HUES64 (cell line): ENCODE results near the gene HARS1. TPM values are rescaled to one million over a fixed set of nuclear protein-coding genes. Genes with fewer than 3 reads are reported as not detected.
"Not testable (repeated sequence)": the region's sequence is repeated elsewhere in the genome, so short reads cannot be mapped to it uniquely, and the experiment has no call there.

Experiments
- H3K27ac ChIP-seq: 2 replicates; pipeline ENCODE4 v1.7.0; 2013; ENCODE audit warnings: low read depth, low read length, inconsistent platforms
- H3K27me3 ChIP-seq: 2 replicates; pipeline ENCODE4 v1.6.1; 2013; ENCODE audit warnings: mild to moderate bottlenecking, low read length; ENCODE audit not compliant: insufficient read depth
- H3K36me3 ChIP-seq: 2 replicates; pipeline ENCODE4 v1.6.1; 2013; ENCODE audit warnings: mild to moderate bottlenecking, low read length; ENCODE audit not compliant: insufficient read depth
- H3K4me1 ChIP-seq: 2 replicates; pipeline ENCODE4 v1.6.1; 2013; ENCODE audit warnings: mild to moderate bottlenecking, low read length, moderate library complexity; ENCODE audit not compliant: insufficient read depth
- H3K4me3 ChIP-seq: 2 replicates; pipeline ENCODE4 v1.5.1; 2013; ENCODE audit warnings: mild to moderate bottlenecking, low read length, moderate library complexity
- H3K9ac ChIP-seq: 2 replicates; pipeline ENCODE4 v1.6.1; 2013; ENCODE audit warnings: mild to moderate bottlenecking, low read depth, low read length
- H3K9me3 ChIP-seq: 2 replicates; pipeline ENCODE4 v1.6.1; 2013; ENCODE audit warnings: low read depth, low read length; ENCODE audit not compliant: insufficient read depth
- WGBS: fragments of 150-250, 120-280 bp; methylation state at CpG from one replicate; pipeline ENCODE4 v1.1.7; 2013; ENCODE audit warnings: missing lambda C conversion rate; 5-methylcytosine and 5-hydroxymethylcytosine counted together
- polyA plus RNA-seq, 2 experiments: library from polyadenylated mRNA; stranded (reverse); fragments of 50-300 nt; gene quantifications; one replicate each; pipeline ENCODE4 v1.2.3, GENCODE V29; 2013

The HARS1 gene, protein sequence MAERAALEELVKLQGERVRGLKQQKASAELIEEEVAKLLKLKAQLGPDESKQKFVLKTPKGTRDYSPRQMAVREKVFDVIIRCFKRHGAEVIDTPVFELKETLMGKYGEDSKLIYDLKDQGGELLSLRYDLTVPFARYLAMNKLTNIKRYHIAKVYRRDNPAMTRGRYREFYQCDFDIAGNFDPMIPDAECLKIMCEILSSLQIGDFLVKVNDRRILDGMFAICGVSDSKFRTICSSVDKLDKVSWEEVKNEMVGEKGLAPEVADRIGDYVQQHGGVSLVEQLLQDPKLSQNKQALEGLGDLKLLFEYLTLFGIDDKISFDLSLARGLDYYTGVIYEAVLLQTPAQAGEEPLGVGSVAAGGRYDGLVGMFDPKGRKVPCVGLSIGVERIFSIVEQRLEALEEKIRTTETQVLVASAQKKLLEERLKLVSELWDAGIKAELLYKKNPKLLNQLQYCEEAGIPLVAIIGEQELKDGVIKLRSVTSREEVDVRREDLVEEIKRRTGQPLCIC
- polyA plus RNA-seq (2013, experiment 1 of 2), result 43.7 TPM
- polyA plus RNA-seq (2013, experiment 2 of 2), result 39.7 TPM

DNA sequence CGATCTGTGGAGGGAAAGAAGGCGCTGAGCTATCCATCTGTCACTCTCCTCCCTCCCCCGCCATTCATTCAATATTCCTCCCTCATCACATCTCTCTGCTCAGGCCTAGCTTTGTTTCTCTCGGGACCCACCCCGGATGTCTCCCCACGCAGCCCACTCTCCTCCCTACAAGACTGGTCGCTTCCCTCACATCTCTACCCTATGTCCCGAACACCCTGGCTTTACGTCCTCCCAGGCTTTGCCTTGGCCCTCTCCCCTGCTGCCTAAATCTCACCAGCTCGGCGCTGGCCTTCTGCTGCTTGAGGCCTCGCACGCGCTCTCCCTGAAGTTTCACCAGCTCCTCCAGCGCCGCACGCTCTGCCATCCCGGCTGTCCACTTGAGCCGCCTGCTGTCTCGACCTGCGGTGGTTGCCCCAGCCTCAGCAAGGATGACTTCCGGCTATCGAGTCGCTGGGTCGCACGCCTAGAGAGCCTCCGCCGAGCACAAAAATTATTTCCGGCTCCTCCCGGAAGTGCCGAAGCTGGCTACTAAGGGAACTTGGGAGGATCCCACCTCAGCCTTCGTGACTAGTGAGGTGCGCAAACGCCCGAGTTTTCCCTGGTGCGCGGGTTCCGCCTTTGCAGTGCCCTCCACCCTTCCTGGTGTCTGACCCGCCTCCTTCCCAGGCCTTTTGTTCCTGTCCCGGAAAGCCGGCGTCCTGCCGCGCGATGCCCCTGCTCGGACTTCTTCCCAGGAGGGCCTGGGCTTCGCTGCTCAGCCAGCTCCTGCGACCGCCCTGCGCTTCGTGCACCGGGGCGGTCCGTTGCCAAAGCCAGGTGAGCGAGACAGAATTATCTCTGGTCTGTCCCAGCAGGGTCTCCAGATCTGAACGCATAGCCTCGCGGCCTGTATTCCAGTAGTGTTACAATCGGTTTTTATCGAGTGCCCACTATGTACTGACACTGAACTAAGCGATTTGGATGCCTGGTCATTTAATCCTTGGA, at the start of gene HARS1, which contains the start of gene HARS2:
HARS1 (minus strand) TSS at position 430 of the 984 bp plus-strand sequence; CDS start at position 364, 66 bp downstream.
HARS2 (plus strand) TSS at position 515 of the 984 bp plus-strand sequence; CDS start at position 709, 194 bp downstream.
- peaks cover 4% of the 10 kb centered on the region; the same call in 1 of the 2 replicates for H3K4me1 ChIP-seq
- no peaks in the 10 kb centered on the region for H3K27me3 ChIP-seq
- peak within 1 kb of the TSS; percentile 86 for H3K9ac ChIP-seq
- H3K36me3 ChIP-seq, result peaks cover 61% of the 10 kb centered on the region
- peak within 1 kb of the TSS; percentile 88 for H3K27ac ChIP-seq
- no peaks in the 10 kb centered on the region for H3K9me3 ChIP-seq
- H3K4me3 ChIP-seq, result peak within 1 kb of the TSS; percentile 84
- under 1% methylated on average over 61 of the region's 61 CpGs for WGBS

GRCh38 chr5:140737486-140737885, 46.3 kb upstream of the HARS1 start:
- H3K4me1 ChIP-seq, result no peaks in the 10 kb centered on the region
- no peak overlapping the region for H3K27ac ChIP-seq
- no peak overlapping the region for H3K9ac ChIP-seq
- WGBS, result no CpG with 5 or more reads among the region's 1 CpG
- no peaks in the 10 kb centered on the region for H3K36me3 ChIP-seq
- H3K9me3 ChIP-seq, result peaks cover 20% of the 10 kb centered on the region; the same call in 1 of the 2 replicates
- H3K4me3 ChIP-seq, result no peak overlapping the region
- H3K27me3 ChIP-seq, result no peaks in the 10 kb centered on the region

DNA sequence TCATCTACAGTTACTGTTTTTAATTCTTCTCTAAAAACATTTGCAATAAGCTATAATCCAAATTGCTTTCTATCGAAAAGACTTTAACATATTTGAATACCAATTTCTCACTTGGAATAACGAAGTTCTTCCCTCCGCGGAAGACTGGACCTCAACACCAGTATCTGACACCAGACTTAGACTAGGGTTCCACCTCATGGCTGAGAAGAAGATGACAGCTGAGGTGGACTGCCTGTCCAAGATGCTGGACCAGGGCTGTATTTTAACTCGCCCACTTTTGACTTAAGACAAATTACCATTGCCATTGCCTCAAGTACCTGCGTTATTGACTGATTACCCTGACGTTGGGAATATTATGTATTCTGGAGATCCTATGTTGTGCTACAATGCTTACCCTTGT, 43.2 kb upstream of the HARS1 start:
- Histone ChIP-seq H3K27me3 (no peaks in the 10 kb centered on the region), H3K27ac (no peak overlapping the region), H3K9ac (no peak overlapping the region), H3K4me3 (no peak overlapping the region), H3K4me1 (no peaks in the 10 kb centered on the region), H3K9me3 (0 out of 2 replicates have a peak, but pooled peaks cover 2% of the 10 kb centered on the region), H3K36me3 (no peaks in the 10 kb centered on the region)
- WGBS, result 80% methylated on average over 6 of the region's 7 CpGs

DNA sequence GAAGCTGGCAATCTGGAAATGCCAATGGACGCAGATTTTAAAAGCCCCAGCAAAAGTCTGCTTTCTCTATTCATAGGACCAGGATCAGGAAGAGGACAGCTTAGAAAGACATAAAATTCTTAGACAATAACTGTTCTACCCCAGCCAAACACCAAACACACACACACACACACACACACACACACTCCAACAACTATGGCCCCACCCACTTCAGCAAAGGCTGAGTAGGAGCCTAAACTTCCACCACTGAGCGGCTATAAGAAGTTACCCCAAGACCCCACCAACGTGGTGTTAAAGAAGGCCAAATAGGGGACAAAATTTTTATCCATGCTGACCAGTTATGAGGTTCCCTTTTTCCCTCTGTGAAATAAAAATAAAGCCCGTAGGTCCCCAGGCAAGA, 41.9 kb upstream of the HARS1 start:
- H3K27ac ChIP-seq, result no peak overlapping the region
- H3K27me3 ChIP-seq, result no peaks in the 10 kb centered on the region
- no peaks in the 10 kb centered on the region for H3K36me3 ChIP-seq
- H3K4me3 ChIP-seq, result no peak overlapping the region
- WGBS, result 76% methylated on average over 4 of the region's 4 CpGs
- no peaks in the 10 kb centered on the region for H3K4me1 ChIP-seq
- no peaks in the 10 kb centered on the region for H3K9me3 ChIP-seq
- no peak overlapping the region for H3K9ac ChIP-seq

DNA sequence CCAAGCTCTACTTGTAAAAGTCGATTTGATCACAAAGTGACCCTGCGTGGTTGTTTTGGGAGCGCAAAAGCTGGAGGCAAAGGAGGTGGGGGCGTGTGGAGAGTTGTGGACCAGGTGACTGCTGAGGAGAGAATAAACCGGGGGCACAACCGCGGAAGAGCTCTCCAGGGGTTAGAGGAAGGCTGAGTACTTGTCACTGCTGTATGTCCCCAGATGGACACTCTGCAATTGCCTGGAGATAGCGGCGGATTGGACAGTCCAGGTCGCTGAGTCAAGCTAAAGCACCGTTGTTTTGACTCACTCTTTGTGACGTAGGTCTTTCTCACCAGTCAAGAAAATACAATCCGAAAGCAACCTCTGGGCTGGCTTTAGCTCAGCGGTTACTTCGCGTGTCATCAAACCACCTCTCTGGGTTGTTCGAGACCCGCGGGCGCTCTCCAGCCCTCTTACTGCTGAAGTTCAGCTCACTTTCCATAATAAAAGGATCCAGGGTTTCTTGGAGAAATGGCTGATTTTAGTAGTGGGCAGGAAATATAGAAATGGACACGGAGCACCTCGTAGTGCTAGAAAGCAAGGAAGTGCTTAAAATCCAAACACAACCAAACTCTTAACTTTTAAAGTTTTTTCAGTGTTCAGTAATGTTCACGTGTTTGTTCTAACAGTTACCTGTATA, 34.8 kb upstream of the HARS1 start:
- Histone ChIP-seq H3K27ac (no peak overlapping the region), H3K36me3 (no peaks in the 10 kb centered on the region), H3K9me3 (no peaks in the 10 kb centered on the region), H3K9ac (no peak overlapping the region), H3K27me3 (no peaks in the 10 kb centered on the region), H3K4me3 (peak overlapping the region; percentile 72), H3K4me1 (no peaks in the 10 kb centered on the region)
- WGBS, result 7% methylated on average over 21 of the region's 23 CpGs

DNA sequence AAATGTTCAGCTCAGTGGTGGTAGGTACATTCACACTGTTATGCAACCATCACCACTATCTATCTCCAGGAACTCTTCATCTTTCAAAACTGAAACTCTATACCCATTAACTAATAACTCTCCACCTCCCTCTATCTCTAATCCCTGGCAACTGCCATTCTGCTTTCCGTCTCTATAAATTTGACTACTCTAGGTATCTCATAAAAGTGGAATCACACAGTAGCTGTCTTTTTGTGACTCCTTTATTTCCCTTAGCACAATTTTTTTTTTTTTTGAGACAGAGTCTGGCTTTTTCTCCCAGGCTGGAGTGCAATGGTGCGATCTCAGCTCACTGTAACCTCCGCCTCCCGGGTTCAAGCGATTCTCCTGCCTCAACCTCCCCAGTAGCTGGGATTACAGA, 30.2 kb upstream of the HARS1 start:
- H3K27me3 ChIP-seq, H3K27ac ChIP-seq, H3K4me3 ChIP-seq, H3K4me1 ChIP-seq, H3K9ac ChIP-seq, H3K36me3 ChIP-seq, H3K9me3 ChIP-seq: not testable (repeated sequence)
- WGBS, result 91% methylated on average over 5 of the region's 5 CpGs

- not testable (repeated sequence) for H3K4me3 ChIP-seq
These were observed 29.6 kb upstream of the HARS1 start for GRCh38 chr5:140720738-140721137.

DNA sequence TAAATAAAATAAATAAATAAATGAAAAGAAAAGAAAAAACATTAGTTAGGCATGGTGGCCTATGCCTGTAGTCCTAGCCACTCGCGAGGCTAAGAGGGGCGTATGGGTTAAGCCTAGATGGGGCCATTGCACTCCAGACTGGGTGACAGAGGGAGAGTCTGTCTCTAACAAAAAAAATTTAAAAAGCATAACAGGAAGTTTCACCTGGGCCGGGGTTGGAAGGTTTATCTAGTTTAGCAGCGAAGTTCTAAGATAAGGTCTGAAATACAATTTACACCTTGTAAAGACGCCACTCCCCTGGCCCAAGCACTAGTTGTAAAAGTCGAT, 27.1 kb upstream of the HARS1 start:
- Histone ChIP-seq H3K36me3 (no peaks in the 10 kb centered on the region), H3K27ac (no peak overlapping the region), H3K9me3 (no peaks in the 10 kb centered on the region), H3K27me3 (no peaks in the 10 kb centered on the region), H3K9ac (no peak overlapping the region), H3K4me1 (no peaks in the 10 kb centered on the region), H3K4me3 (no peak overlapping the region)
- 80% methylated on average over 7 of the region's 7 CpGs for WGBS

More at GRCh38 chr5:140720738-140721137, 29.6 kb upstream of the HARS1 start:
- 65% methylated on average over 4 of the region's 6 CpGs for WGBS
- H3K27me3 ChIP-seq, H3K9ac ChIP-seq, H3K36me3 ChIP-seq, H3K4me1 ChIP-seq, H3K27ac ChIP-seq, H3K9me3 ChIP-seq: not testable (repeated sequence)

GRCh38 chr5:140716238-140716637, 25.1 kb upstream of the HARS1 start:
- not testable (repeated sequence) for H3K36me3 ChIP-seq, H3K9me3 ChIP-seq, H3K4me3 ChIP-seq, H3K9ac ChIP-seq, H3K27ac ChIP-seq, H3K4me1 ChIP-seq, H3K27me3 ChIP-seq
- 95% methylated on average over 2 of the region's 2 CpGs for WGBS

GRCh38 chr5:140713562-140714094, 22.5 kb upstream of the HARS1 start:
- no peak overlapping the region for H3K27ac ChIP-seq
- no peaks in the 10 kb centered on the region for H3K27me3 ChIP-seq
- no peak overlapping the region for H3K4me3 ChIP-seq
- H3K4me1 ChIP-seq, result no peaks in the 10 kb centered on the region
- H3K9me3 ChIP-seq, result no peaks in the 10 kb centered on the region
- 93% methylated on average over 1 of the region's 1 CpG for WGBS
- H3K9ac ChIP-seq, result no peak overlapping the region
- no peaks in the 10 kb centered on the region for H3K36me3 ChIP-seq
